Motor neuron (in vitro differentiated cells): ENCODE results near the gene CLEC16A. TPM values are rescaled to one million over a fixed set of nuclear protein-coding genes. Genes with fewer than 3 reads are reported as not detected.

Experiments used
- ATAC-seq, 8 experiments: fragments of 200-7000 bp; cut with Tn5 transposase; replicated peaks in 6 of 8; 2 replicates each; pipeline ENCODE4 v1.8.0; 2021; ENCODE audit warnings: mild to moderate bottlenecking in 8 of 8, moderate library complexity in 8 of 8
- H3K27ac ChIP-seq, 2 donors: fragments of 250-450 bp; sonication (Bioruptor Pico); 2 replicates each; pipeline ENCODE4 v1.9.0; 2021; ENCODE audit warnings: antibody characterized with exemption in 2 of 2, mild to moderate bottlenecking in 2 of 2, moderate library complexity in 1 of 2
- H3K4me1 ChIP-seq, 2 donors: fragments of 250-450 bp; sonication (Bioruptor Pico); replicated peaks in 1 of 2; 2 replicates each; pipeline ENCODE4 v1.6.1; 2021; ENCODE audit warnings: antibody characterized with exemption in 2 of 2, mild to moderate bottlenecking in 2 of 2, moderate library complexity in 1 of 2
- H3K4me3 ChIP-seq, 5 donors: fragments of 250-450 bp; sonication (Bioruptor Pico); 2 replicates each; pipeline ENCODE4 v1.9.0; 2021; ENCODE audit warnings: antibody characterized with exemption in 5 of 5, mild to moderate bottlenecking in 5 of 5, moderate library complexity in 4 of 5
- WGBS, 10 experiments: fragments of 450-650 bp; shearing (Covaris generic); methylation state at CpG; one replicate each; pipeline ENCODE4 v1.0.0; 2022; 5-methylcytosine and 5-hydroxymethylcytosine counted together
- in situ Hi-C, 9 experiments: fragments of 400-800 bp; cut with MboI; loops; one replicate each; pipeline ENCODE4 v1.15.0; 2021; ENCODE audit warnings: low sequenced_read_pairs in 9 of 9, low pct_unique_long_range_greater_than_20kb in 2 of 9; ENCODE audit not compliant: unreplicated experiment in 9 of 9
- total RNA-seq, 8 experiments: library from RNA; unstranded; fragments of 300-600 nt; gene quantifications; 2 replicates each; pipeline versions ENCODE4 v1.2.3 to v1.2.4, GENCODE V29; 2022

Gene CLEC16A
- total RNA-seq, 8 experiments from 2014 or later = 13.4 to 75.0 (median 17.2) TPM

DNA sequence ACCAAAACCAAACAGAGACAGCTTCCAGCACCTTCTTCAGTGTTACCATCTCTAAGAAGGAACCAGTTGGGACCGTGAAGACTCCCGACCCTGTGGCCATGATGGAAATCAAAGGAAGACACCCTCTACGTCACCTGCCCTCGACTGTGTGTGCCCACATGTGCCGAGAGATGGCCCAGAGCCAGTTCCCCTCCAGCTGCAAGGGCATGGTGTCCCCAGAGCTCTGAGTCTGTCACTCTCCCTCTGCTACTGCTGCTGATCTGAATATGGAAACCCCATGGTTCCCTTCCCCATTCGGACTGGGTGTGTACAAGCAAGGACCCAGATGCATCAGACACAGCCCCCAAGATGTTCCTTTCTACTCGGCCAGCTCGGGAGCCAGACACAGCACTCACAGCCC is 235.2 kb downstream of the CLEC16A start:
- WGBS, 10 experiments = 83 to 100% (median 93%) methylated on average over 2 of the region's 8 CpGs; no CpG with 5 or more reads in 6 of the 10 experiments
- no peak overlapping the region for H3K4me3 ChIP-seq
- in situ Hi-C loops = no loop called here
- H3K4me1 ChIP-seq = peaks cover 0 to 4% of the 10 kb centered on the region in 2 donors
- no peak for ATAC-seq
- no peak overlapping the region for H3K27ac ChIP-seq

DNA sequence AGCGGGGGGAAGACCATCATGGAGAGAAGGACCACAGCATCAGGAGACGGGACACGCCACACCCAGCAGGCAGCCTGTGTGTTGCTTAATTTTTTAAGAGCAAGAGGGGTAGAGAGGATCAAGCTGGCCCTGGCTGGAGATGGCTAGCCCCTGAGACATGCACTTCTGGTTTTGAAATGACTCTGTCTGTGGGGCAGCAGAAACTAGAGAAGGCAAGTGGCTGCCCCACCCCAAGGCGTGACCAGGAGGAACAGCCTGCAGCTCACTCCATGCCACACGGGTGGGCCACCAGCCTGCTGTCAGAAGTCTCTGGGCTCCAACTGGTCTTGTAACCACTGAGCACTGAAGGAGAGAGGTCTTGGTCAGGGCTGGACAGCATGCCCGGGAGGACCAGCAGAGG is 236.1 kb downstream of the CLEC16A start:
- Histone ChIP-seq H3K27ac (no peak overlapping the region), H3K4me3 (no peak overlapping the region), H3K4me1 (peaks cover 0 to 4% of the 10 kb centered on the region in 2 donors)
- ATAC-seq = peak in 2 of 8 experiments; percentile 34 to 38
- in situ Hi-C loops = no loop called here
- WGBS, 10 experiments = 67 to 100% (median 83%) methylated on average over 1 of the region's 6 CpGs; no CpG with 5 or more reads in 7 of the 10 experiments

DNA sequence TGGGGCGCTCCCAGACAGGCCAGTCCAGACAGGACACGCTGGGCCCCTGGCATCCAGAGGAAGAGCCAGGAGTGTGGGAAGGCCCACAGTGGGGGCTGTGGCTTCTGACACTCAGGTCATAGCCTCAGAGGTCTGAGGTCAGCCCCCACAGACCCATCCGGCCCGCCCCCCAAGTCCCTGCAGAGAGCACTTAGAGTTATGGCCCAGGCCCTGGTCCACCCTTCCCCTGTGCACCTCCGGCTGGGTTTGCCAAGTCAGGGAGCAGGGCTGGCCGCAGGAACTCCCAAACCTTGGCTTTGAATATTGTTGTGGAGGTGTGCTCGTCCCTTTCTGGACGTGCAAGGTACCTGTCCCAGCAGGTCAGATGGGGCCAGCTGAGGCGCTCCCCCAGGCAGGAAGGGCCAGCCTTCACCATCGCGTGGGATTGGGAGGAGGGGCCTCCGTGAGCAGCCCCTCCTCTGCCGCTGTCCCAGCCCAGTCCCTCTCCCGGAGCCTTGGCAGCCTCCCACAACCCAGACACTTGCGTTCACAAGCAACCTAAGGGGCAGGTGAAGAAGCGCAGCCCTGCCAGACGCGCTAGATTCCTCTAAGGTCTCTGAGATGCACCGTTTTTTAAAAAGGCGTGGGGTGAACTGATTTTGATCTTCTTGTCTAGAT is 237.0 kb downstream of the CLEC16A start:
- no peak overlapping the region for H3K4me3 ChIP-seq
- H3K27ac ChIP-seq = no peak overlapping the region
- peaks cover 0 to 4% of the 10 kb centered on the region in 2 donors for H3K4me1 ChIP-seq
- WGBS, 10 experiments = 50 to 96% (median 88%) methylated on average over 2 to 8 of the region's 20 CpGs; no CpG with 5 or more reads in 1 of the 10 experiments
- in situ Hi-C loops = no loop called here
- ATAC-seq = no peak

DNA sequence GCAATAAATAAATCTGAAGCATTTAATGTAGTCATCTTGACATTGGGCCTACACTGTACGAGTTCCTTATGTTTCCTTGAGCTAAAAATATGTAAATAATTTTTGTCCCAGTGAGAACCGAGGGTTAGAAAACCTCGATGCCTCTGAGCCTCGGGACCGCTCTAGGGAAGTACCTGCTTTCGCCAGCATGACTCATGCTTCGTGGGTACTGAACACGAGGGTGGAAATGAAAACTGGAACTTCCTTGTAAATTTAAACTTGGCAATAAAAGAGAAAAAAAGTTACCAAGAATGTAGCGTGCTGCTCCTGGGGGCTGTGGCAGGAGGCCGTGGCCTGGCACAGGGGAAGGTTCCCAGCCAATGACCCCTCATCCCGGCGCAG is 237.5 kb downstream of the CLEC16A start:
- 49 to 100% (median 80%) methylated on average over 1 to 10 of the region's 12 CpGs; no CpG with 5 or more reads in 1 of the 10 experiments for WGBS, 10 experiments
- in situ Hi-C loops = no loop called here
- no peak overlapping the region for H3K27ac ChIP-seq
- ATAC-seq = no peak
- no peak overlapping the region for H3K4me3 ChIP-seq
- peaks cover 0 to 4% of the 10 kb centered on the region in 2 donors for H3K4me1 ChIP-seq

DNA sequence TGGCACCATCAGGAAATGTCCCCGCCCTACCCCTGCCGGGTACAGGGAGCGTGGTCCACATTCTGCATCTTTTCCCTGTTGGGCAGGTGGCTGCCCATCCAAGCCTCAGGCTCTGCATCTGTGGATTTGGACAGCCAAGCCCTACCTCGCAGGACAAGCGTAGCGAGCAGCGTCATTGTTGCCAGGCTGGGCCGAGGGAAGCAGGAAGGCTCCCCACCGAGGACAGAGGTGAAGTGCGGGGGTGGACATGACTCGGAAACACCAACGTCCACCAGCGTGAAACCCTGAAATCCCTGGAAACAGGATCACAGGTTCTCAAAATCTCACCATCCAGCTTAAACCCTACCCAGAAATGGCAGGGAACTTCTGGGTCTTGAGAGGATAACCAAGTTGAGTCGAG is 238.0 kb downstream of the CLEC16A start:
- Histone ChIP-seq H3K27ac (no peak overlapping the region), H3K4me3 (no peak overlapping the region), H3K4me1 (peaks cover 0 to 4% of the 10 kb centered on the region in 2 donors)
- 60 to 100% (median 100%) methylated on average over 1 to 8 of the region's 14 CpGs; no CpG with 5 or more reads in 4 of the 10 experiments for WGBS, 10 experiments
- in situ Hi-C loops = no loop called here
- no peak for ATAC-seq

DNA sequence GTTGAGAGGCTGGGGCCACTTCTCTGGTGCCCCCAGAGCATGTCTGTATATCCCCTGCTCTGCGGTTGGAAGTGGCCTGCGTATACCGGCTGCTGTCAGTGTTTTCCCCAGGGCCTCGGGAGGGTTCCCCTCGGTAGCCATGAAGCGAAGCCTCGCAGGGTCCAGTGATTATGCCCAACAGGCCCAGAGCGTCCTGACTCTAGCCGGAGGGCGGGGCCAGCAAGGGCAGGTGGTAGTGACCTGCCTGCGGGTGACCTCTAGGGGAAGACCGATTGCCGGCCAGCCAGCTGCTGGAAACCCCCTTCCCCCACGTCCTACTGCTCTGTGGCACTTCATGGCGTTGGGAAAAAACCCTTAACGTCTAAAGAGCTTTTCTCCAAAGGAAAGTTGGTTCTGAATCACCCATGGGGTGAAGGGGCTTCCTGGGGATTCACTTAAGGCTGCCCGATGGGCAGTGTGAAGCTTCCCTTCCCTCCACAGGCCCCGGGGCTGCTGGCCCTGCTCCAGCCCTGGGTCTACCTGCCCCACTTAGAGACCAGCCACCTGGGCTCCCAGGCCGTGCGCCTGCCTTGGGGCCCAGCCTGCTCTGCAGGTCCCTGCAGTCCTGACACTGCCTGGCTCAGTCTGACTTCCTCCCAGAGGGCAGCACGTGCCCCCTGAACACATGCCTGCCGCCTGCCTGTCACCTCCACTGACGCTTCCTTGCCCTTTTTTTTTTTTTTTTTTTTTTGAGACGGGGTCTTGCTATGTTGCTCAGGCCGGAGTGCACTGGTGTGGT is 238.9 kb downstream of the CLEC16A start:
- Histone ChIP-seq H3K27ac (no peak overlapping the region), H3K4me3 (no peak overlapping the region), H3K4me1 (peaks cover 0 to 4% of the 10 kb centered on the region in 2 donors)
- 70 to 100% (median 83%) methylated on average over 1 to 10 of the region's 25 CpGs; no CpG with 5 or more reads in 4 of the 10 experiments for WGBS, 10 experiments
- ATAC-seq = peak in 2 of 8 experiments; percentile 18 to 21
- in situ Hi-C loops = no loop called here

DNA sequence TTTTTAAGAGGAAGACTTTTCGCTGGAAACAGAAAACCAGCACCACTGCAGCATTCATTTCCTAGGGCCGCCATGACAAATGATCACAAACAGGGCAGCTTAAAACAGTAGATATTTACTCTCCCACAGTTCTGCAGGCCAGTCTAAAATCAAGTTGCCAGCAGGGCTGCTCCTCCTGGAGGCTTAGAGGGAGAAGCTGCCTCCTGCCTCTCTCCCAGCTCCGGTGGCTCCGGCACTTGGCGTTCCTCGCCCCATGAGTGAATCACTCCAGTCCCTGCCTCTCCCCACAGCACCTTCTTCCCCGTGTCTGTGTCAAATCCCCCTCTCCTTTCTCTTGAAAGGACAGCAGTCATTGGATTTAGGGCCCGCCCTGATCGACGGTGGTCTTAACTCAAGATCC is 239.6 kb downstream of the CLEC16A start:
- in situ Hi-C loops = no loop called here
- 83 to 100% (median 94%) methylated on average over 1 to 9 of the region's 10 CpGs; no CpG with 5 or more reads in 3 of the 10 experiments for WGBS, 10 experiments
- ATAC-seq = no peak
- no peak overlapping the region for H3K27ac ChIP-seq
- no peak overlapping the region for H3K4me3 ChIP-seq
- H3K4me1 ChIP-seq = peaks cover 0 to 4% of the 10 kb centered on the region in 2 donors

DNA sequence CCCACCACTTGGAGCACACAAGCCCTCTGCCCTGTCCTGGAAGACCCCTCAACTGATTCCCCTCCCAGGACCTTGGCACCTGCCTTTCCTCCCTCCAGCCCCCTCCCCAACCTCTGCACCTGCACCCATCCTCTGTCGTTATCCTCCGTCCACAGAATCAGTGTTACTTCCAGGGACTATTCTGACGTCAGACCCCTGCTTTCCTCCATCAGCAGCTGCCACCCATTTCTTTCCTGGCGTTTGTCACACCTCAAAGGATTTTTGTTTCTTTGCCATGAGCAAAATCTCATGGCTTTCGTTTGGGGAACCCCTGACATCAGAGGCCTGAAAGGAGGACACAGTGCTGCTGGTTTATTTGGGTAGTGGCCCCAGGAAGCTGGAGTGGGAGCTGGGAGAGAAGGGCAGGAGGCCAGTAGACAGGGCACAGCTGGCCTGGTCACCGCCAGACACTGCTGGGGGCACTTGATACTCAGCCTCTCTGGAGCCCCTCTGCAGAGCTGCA is 243.2 kb downstream of the CLEC16A start:
- WGBS, 10 experiments = 40 to 100% (median 85%) methylated on average over 1 to 4 of the region's 6 CpGs; no CpG with 5 or more reads in 4 of the 10 experiments
- no peak for ATAC-seq
- Histone ChIP-seq H3K27ac (no peak overlapping the region), H3K4me3 (no peak overlapping the region), H3K4me1 (peaks cover 0 to 4% of the 10 kb centered on the region in 2 donors)
- in situ Hi-C loops = no loop called here

DNA sequence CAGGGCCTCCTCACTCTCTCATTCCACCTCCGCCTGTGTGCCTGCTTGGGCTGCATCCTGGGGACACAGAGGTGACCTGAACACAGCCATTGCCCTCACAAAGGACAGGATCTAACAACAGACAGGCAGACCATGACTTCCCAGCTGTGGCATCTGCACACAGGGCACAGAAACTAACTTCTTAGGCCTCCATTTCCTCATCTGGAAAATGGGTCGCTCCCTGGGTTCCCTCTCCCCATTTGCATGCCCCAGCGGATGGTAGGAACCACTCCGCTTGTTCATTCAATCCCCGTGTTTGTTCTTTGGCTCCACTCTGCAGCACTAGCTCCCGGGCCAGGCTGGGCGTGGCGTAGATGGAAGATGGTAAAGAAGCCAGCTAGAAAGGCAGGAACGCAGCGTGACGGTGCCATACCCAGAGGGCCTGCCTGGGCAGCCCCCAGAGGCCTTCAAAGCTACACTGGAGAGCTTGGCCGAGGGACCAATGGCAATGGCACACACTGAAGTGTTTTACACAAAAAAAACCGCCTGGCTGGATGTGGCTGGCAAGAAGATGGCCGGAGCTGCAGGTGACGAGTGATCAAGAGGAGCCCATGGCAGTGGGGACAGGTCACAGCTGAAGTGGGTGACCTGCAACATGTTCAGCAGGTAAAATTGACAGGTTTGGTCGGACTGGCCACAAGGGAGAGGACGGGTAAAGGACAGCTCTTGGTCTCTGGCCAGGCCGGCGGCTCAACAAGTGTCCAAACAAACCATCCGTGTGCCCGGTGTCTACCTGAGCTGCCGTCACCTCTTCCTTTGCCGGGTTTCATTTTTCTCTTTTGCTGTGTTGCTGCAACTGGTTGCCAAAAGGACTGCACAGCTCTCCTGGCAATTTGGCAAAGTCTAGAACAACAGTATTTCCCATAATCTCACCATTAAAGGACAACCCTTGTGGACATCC is 244.7 kb downstream of the CLEC16A start:
- H3K4me1 ChIP-seq = no peaks in the 10 kb centered on the region
- no peak overlapping the region for H3K27ac ChIP-seq
- H3K4me3 ChIP-seq = no peak overlapping the region
- in situ Hi-C loops = no loop called here
- 53 to 94% (median 90%) methylated on average over 2 to 10 of the region's 23 CpGs; no CpG with 5 or more reads in 3 of the 10 experiments for WGBS, 10 experiments
- ATAC-seq = no peak

DNA sequence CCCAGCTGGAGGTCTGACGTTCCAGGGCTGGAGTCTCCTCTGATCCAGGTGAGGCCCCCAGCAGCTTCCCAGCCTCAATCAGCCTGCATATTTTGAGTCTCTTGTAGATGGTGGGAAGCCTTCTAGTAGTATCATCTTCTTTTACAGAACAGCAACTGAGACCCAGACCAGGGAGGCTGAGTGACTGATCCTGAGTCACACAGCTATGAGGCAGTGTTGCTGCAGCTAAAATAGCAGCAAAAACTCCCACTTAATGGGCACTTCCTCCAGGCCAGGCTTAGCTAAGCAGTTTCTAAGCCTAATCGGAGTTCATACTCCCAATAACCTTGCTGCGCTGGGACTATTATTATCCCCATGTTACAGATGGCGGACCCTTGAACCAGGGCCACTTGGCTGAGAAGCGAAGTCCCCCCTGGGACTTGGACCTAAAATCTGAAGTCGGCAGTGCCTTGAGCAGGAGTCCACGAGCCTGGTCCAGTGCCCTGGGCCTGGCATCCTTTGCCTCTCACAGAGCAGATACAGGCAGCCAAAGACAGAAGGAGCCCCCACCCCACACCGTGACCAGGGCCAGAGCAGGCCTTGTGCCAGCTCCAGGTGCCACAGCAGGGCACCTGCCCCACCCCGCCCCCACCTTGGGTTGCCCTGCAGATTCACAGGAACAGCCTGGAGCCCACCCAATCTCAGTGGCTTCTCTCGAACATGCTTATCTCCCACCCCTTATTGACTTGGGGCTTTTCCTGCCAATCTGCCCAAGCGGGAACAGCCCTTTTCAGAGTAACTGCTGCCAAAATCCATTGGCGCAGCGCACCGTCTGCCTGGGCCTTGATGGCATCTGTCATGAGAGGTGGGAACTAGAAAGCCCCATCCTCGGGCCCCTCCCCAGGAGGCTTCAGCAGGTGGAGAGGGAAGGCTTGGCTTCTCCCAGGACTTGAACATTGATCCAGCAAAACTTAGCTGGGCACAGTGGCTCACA is 246.5 kb downstream of the CLEC16A start:
- no peak overlapping the region for H3K4me3 ChIP-seq
- ATAC-seq = no peak

DNA sequence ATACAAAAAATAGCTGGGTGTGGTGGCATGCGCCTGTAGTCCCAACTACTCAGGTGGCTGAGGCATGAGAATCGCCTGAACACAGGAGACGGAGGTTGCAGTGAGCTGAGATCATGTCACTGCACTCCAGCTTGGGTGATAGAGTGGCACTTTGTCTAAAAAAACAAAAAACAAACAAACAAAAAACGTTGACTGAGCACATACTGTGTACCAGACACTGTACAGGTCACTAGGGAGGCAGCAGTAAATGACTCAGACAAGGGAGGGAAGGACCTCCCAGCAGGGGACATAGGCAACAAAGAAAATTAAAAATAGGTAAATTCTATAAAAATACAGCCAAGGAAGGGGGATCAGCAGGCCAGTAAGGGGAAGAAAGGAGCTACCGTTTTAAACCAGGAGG is 247.3 kb downstream of the CLEC16A start:
- WGBS, 10 experiments = 47 to 83% (median 71%) methylated on average over 1 to 5 of the region's 5 CpGs; no CpG with 5 or more reads in 1 of the 10 experiments
- Histone ChIP-seq H3K27ac (no peak overlapping the region), H3K4me3 (no peak overlapping the region), H3K4me1 (no peaks in the 10 kb centered on the region)
- in situ Hi-C loops = no loop called here
- no peak for ATAC-seq

More for the DNA sequence above, 246.5 kb downstream of the CLEC16A start:
- no peaks in the 10 kb centered on the region for H3K4me1 ChIP-seq
- in situ Hi-C loops = no loop called here
- no peak overlapping the region for H3K27ac ChIP-seq
- 60 to 100% (median 94%) methylated on average over 1 to 5 of the region's 15 CpGs; no CpG with 5 or more reads in 3 of the 10 experiments for WGBS, 10 experiments

DNA sequence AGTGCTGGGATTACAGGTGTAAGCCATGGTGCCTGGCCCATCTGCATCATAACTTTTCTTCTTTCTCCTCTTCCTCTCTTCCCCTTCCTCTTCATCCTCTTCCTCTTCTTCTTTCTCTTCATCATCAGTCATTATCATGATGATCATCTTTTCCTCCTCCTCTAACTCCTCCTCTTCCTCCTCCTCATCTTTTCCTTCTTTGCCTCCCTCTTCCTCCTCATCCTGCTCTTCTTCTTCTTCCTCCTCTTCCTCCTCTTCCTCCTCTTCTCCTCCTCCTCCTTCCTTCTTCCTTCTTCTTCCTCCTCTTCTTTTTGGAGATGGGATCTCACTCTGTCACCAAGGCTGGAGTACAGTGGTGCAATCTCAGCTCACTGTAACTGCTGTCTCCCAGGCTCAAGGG is 249.1 kb downstream of the CLEC16A start:
- in situ Hi-C loops = no loop called here

More for the DNA sequence above, 249.1 kb downstream of the CLEC16A start:
- no peak for ATAC-seq
- Histone ChIP-seq H3K4me1 (no peaks in the 10 kb centered on the region), H3K27ac (no peak overlapping the region), H3K4me3 (no peak overlapping the region)
